HEK293T (cell line): ENCODE results near the gene EIF1AD.

Experiments
- CTCF ChIA-PET: fragments of 350-600 bp; formaldehyde crosslinking; extraction: SDS; loops from one replicate; lab custom pipeline; 2021; ENCODE audit warnings: antibody characterized with exemption, inconsistent platforms; lab: Yijun Ruan, JAX
- POLR2A ChIA-PET: fragments of 350-600 bp; formaldehyde crosslinking; extraction: SDS; loops from one replicate; lab custom pipeline; 2020; ENCODE audit warnings: antibody characterized with exemption, inconsistent platforms; lab: Yijun Ruan, JAX
- DNase-seq: peaks from one replicate; pipeline ENCODE4 v3.0.0; 2012; ENCODE audit warnings: mixed read lengths; ENCODE audit errors: extremely low spot score
- ARNT ChIP-seq: fragments of 450-650 bp; IDR thresholded peaks from 2 replicates; pipeline ENCODE4 v1.6.1; 2017; ENCODE audit warnings: mild to moderate bottlenecking
- BHLHE40 ChIP-seq: fragments of 450-650 bp; IDR thresholded peaks from 2 replicates; pipeline ENCODE4 v1.6.1; 2016; ENCODE audit warnings: mild to moderate bottlenecking, moderate library complexity, borderline replicate concordance
- CTBP1 ChIP-seq: fragments of 450-650 bp; IDR thresholded peaks from 2 replicates; pipeline ENCODE4 v1.6.1; 2016; ENCODE audit warnings: borderline replicate concordance
- ELF4 ChIP-seq: fragments of 450-650 bp; IDR thresholded peaks from 2 replicates; pipeline ENCODE4 v1.6.1; 2017; ENCODE audit warnings: antibody characterized with exemption
- FOXA1 ChIP-seq: fragments of 450-650 bp; IDR thresholded peaks from 2 replicates; pipeline ENCODE4 v1.6.1; 2016; ENCODE audit warnings: mild to moderate bottlenecking
- FOXK2 ChIP-seq: fragments of 450-650 bp; IDR thresholded peaks from 2 replicates; pipeline ENCODE4 v1.6.1; 2016; ENCODE audit warnings: mild to moderate bottlenecking
- FOXM1 ChIP-seq: fragments of 450-650 bp; IDR thresholded peaks from 2 replicates; pipeline ENCODE4 v1.6.1; 2017; ENCODE audit warnings: mild to moderate bottlenecking, borderline replicate concordance
- HDGF ChIP-seq: fragments of 450-650 bp; IDR thresholded peaks from 2 replicates; pipeline ENCODE4 v1.6.1; 2017; ENCODE audit warnings: antibody characterized with exemption, borderline replicate concordance
- L3MBTL2 ChIP-seq: fragments of 450-650 bp; conservative IDR thresholded peaks from 2 replicates; pipeline ENCODE4 v1.6.1; 2016; ENCODE audit warnings: mild to moderate bottlenecking
- LEF1 ChIP-seq: fragments of 450-650 bp; IDR thresholded peaks from 2 replicates; pipeline ENCODE4 v1.6.1; 2017; ENCODE audit warnings: mild to moderate bottlenecking, borderline replicate concordance
- NFRKB ChIP-seq: fragments of 450-650 bp; IDR thresholded peaks from 2 replicates; pipeline ENCODE4 v1.6.1; 2016; ENCODE audit warnings: mild to moderate bottlenecking, moderate library complexity
- PKNOX1 ChIP-seq: fragments of 450-650 bp; IDR thresholded peaks from 2 replicates; pipeline ENCODE4 v1.6.1; 2016
- SP1 ChIP-seq: fragments of 450-650 bp; IDR thresholded peaks from 2 replicates; pipeline ENCODE4 v1.6.1; 2017
- SUZ12 ChIP-seq: fragments of 450-650 bp; IDR thresholded peaks from 2 replicates; pipeline ENCODE4 v1.6.1; 2016; ENCODE audit warnings: mild to moderate bottlenecking
- TARDBP ChIP-seq: fragments of 450-650 bp; IDR thresholded peaks from 2 replicates; pipeline ENCODE4 v1.6.1; 2016
- ZNF384 ChIP-seq: fragments of 450-650 bp; IDR thresholded peaks from 2 replicates; pipeline ENCODE4 v1.6.1; 2016

The EIF1AD gene

GRCh38 chr11:66008095-66008467 lies 6.1 kb upstream of the EIF1AD start:
- TF ChIP-seq TARDBP = no peak
- no peak for TF ChIP-seq PKNOX1
- no peak for TF ChIP-seq HDGF
- CTCF ChIA-PET = interaction anchor here (0.8 kb wide), 1 partner anchor 14 kb away, joined by 3 read pairs; no protein-coding TSS in a partner anchor
- POLR2A ChIA-PET = interaction anchor here (0.9 kb wide), 1 partner anchor 14 kb away, joined by 3 read pairs; no protein-coding TSS in a partner anchor
- DNase-seq = no peak

- CTCF ChIA-PET = interaction anchor here (0.9 to 1.0 kb wide), 2 partner anchors 15 to 147 kb away, joined by 3 read pairs; partner anchors contain the start of gene MUS81
- DNase-seq = no peak
- no peak for TF ChIP-seq SUZ12
- no peak for TF ChIP-seq ARNT
- TF ChIP-seq PKNOX1 = no peak
- no peak for TF ChIP-seq TARDBP
- no peak for TF ChIP-seq FOXA1
- no peak for TF ChIP-seq SP1
- no peak for TF ChIP-seq FOXM1
- no peak for TF ChIP-seq NFRKB
- no peak for TF ChIP-seq ELF4
- no peak for TF ChIP-seq LEF1
- TF ChIP-seq ZNF384 = no peak
- no peak for TF ChIP-seq L3MBTL2
- POLR2A ChIA-PET = no interaction called here
These were observed 5.3 kb upstream of the EIF1AD start for GRCh38 chr11:66007201-66007634.

GRCh38 chr11:66006891-66007176 lies 4.9 kb upstream of the EIF1AD start:
- no peak for DNase-seq
- no peak for TF ChIP-seq FOXM1
- no peak for TF ChIP-seq HDGF
- no peak for TF ChIP-seq PKNOX1
- no peak for TF ChIP-seq TARDBP
- TF ChIP-seq SUZ12 = no peak
- TF ChIP-seq LEF1 = no peak
- no peak for TF ChIP-seq CTBP1
- no peak for TF ChIP-seq ELF4
- TF ChIP-seq FOXA1 = no peak
- TF ChIP-seq NFRKB = no peak
- TF ChIP-seq BHLHE40 = no peak
- no peak for TF ChIP-seq FOXK2
- TF ChIP-seq ZNF384 = no peak
- no peak for TF ChIP-seq SP1
- TF ChIP-seq L3MBTL2 = no peak
- TF ChIP-seq ARNT = no peak
- CTCF ChIA-PET = interaction anchor here (0.9 to 1.0 kb wide), 2 partner anchors 15 to 147 kb away, joined by 3 read pairs; partner anchors contain the start of gene MUS81
- POLR2A ChIA-PET = no interaction called here

GRCh38 chr11:66006134-66006890 lies 4.4 kb upstream of the EIF1AD start:
- DNase-seq = no peak
- TF ChIP-seq HDGF = no peak
- no peak for TF ChIP-seq BHLHE40
- TF ChIP-seq NFRKB = no peak
- CTCF ChIA-PET = no interaction called here
- POLR2A ChIA-PET = interaction anchor here (0.9 kb wide), 1 partner anchor 16 kb away, joined by 4 read pairs; no protein-coding TSS in a partner anchor

DNA sequence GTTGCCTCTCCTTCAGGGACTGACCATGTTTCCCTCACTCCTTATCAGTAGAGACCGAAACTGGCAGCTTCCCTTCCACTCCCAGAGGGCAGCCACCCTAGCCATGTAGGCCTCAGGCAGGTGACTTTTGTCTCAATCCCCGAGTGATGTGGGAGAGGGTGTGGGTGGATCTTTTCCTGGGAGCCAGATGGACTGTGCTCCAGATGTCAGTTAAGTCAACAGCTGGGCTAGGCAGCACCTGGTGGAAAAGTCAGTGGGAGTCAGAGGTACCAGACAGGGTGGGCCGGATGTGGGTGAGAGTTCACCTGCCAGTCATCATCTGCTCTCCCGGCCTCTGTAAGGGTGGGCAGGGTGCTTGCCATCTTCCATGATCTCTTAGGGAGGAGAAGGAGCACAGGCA lies 2.2 kb upstream of the EIF1AD start:
- no peak for DNase-seq
- ChIA-PET POLR2A (no interaction called here), CTCF (no interaction called here)
- TF ChIP-seq FOXM1 (no peak), SUZ12 (no peak), PKNOX1 (no peak), CTBP1 (no peak), ARNT (no peak), ZNF384 (no peak), ELF4 (no peak), TARDBP (no peak), HDGF (no peak)

DNA sequence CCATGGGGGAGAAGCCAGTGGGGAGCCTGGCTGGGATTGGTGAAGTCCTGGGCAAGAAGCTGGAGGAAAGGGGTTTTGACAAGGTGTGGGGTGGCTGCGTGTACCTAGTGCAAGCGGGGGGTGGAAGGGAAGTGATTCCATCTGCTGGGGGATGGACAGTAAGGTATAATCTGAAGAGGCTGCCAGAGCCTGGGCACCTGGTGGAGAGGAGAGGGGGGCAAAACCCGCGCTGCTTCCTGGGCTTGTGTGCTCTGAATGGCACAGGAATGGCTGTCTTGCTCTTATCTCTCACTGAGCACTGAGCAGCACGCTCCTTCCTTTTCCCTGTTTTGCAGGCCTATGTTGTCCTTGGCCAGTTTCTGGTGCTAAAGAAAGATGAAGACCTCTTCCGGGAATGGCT lies 1.3 kb upstream of the EIF1AD start:
- TF ChIP-seq BHLHE40 (no peak), ARNT (no peak), SP1 (no peak), L3MBTL2 (no peak), NFRKB (no peak)
- DNase-seq = no peak
- POLR2A ChIA-PET = interaction anchor here (1.2 to 1.5 kb wide), 4 partner anchors 19 to 65 kb away, joined by 4 to 8 read pairs (median 6); no protein-coding TSS in a partner anchor
- CTCF ChIA-PET = no interaction called here
